ENCODE measurements around the gene ATP11A.

DNA sequence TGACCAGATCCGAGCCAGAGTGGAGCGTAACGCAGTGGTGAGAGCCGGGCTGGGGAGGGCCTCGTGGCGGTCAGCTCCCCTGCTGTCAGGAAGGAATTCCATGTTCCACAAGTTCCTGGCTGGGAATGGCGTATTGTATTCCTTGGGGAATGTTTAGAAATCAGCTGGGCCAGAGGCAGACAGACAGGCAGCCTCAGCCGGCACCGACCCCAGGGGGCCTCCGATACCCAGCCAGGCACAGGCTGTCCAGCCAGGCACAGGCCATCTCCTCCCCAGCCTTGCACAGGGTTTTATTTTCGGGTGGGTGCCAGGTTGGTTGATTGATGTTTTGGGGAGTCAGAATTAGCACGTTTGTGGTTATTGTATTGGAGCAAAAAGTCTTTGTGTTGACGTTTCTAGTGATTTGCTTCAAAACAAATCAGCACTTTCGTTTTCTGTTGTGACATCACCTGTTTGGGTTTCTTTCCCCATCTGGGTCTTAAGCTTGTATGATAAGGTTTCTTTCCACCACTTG is 152.6 kb downstream of the ATP11A start:
- TF ChIP-seq POLR2A (IDR thresholded peaks at IDR 0.05; ENCODE audit: low read depth, low read length) (no peak), POLR2AphosphoS5 (IDR thresholded peaks at IDR 0.05; ENCODE audit: insufficient read depth, low read depth, low read length) (no peak), EZH2 (IDR thresholded peaks at IDR 0.05; ENCODE audit: borderline replicate concordance, low read depth, low read length, severe bottlenecking) (no peak), JUN (IDR thresholded peaks at IDR 0.05; ENCODE audit: borderline replicate concordance, insufficient read depth, insufficient read length, low read depth) (no peak)
- TF ChIP-seq, protein P1, sequence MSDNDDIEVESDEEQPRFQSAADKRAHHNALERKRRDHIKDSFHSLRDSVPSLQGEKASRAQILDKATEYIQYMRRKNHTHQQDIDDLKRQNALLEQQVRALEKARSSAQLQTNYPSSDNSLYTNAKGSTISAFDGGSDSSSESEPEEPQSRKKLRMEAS (IDR thresholded peaks at IDR 0.05; ENCODE audit: insufficient read depth, insufficient read length): no peak
- TF ChIP-seq, protein P2, sequence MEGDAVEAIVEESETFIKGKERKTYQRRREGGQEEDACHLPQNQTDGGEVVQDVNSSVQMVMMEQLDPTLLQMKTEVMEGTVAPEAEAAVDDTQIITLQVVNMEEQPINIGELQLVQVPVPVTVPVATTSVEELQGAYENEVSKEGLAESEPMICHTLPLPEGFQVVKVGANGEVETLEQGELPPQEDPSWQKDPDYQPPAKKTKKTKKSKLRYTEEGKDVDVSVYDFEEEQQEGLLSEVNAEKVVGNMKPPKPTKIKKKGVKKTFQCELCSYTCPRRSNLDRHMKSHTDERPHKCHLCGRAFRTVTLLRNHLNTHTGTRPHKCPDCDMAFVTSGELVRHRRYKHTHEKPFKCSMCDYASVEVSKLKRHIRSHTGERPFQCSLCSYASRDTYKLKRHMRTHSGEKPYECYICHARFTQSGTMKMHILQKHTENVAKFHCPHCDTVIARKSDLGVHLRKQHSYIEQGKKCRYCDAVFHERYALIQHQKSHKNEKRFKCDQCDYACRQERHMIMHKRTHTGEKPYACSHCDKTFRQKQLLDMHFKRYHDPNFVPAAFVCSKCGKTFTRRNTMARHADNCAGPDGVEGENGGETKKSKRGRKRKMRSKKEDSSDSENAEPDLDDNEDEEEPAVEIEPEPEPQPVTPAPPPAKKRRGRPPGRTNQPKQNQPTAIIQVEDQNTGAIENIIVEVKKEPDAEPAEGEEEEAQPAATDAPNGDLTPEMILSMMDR (IDR thresholded peaks at IDR 0.05; ENCODE audit: extremely low read depth in 1 of 2, insufficient read depth in 1 of 2, low read depth in 1 of 2, low read length in 2 of 2): no peak

Measured in endothelial cell of umbilical vein (primary cell).